Measurements from ENCODE around the gene ZCCHC18.

DNA sequence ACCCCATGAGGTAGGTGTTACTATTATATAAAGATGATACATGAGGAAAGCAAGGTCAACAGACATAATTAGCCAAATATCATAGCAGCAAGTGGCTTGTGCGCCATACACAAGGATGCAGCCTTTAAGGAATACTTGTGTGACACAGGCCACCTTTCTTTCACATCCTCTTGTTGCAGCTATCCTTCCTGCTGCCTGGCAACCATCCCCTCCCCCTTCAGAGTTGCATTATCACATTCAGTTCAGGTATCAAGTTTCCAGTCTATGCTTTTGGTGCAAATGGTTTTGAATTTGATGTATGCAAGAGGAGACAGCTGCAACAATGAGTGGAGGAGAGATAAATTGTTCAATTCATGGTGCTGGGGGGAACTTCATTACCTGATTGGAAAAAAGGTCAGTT is 6.4 kb downstream of the ZCCHC18 start:
- TF ChIP-seq RAD21 (IDR thresholded peaks at IDR 0.05; ENCODE audit: low read length) (no peak), RFX5 (IDR thresholded peaks at IDR 0.05; ENCODE audit: low read depth, low read length) (no peak), NFE2L2 (IDR thresholded peaks at IDR 0.05; ENCODE audit: low read depth, low read length) (no peak), POLR2A (IDR thresholded peaks at IDR 0.05; ENCODE audit: low read depth, low read length) (no peak), FOS (IDR thresholded peaks at IDR 0.05; ENCODE audit: low read depth, low read length) (no peak), BHLHE40 (IDR thresholded peaks at IDR 0.05; ENCODE audit: low read depth, low read length) (no peak), MAZ (IDR thresholded peaks at IDR 0.05; ENCODE audit: borderline replicate concordance, low read depth, low read length) (no peak), MXI1 (IDR thresholded peaks at IDR 0.05; ENCODE audit: borderline replicate concordance, low read depth, low read length) (no peak), CHD1 (IDR thresholded peaks at IDR 0.05; ENCODE audit: low read depth, low read length) (no peak)
- TF ChIP-seq, protein P1, sequence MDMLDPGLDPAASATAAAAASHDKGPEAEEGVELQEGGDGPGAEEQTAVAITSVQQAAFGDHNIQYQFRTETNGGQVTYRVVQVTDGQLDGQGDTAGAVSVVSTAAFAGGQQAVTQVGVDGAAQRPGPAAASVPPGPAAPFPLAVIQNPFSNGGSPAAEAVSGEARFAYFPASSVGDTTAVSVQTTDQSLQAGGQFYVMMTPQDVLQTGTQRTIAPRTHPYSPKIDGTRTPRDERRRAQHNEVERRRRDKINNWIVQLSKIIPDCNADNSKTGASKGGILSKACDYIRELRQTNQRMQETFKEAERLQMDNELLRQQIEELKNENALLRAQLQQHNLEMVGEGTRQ (IDR thresholded peaks at IDR 0.05; ENCODE audit: low read depth, low read length): no peak
- TF ChIP-seq, protein P2, sequence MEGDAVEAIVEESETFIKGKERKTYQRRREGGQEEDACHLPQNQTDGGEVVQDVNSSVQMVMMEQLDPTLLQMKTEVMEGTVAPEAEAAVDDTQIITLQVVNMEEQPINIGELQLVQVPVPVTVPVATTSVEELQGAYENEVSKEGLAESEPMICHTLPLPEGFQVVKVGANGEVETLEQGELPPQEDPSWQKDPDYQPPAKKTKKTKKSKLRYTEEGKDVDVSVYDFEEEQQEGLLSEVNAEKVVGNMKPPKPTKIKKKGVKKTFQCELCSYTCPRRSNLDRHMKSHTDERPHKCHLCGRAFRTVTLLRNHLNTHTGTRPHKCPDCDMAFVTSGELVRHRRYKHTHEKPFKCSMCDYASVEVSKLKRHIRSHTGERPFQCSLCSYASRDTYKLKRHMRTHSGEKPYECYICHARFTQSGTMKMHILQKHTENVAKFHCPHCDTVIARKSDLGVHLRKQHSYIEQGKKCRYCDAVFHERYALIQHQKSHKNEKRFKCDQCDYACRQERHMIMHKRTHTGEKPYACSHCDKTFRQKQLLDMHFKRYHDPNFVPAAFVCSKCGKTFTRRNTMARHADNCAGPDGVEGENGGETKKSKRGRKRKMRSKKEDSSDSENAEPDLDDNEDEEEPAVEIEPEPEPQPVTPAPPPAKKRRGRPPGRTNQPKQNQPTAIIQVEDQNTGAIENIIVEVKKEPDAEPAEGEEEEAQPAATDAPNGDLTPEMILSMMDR (conservative IDR thresholded peaks at IDR 0.05; ENCODE audit: low read depth, low read length): no peak
- TF ChIP-seq, protein P3, sequence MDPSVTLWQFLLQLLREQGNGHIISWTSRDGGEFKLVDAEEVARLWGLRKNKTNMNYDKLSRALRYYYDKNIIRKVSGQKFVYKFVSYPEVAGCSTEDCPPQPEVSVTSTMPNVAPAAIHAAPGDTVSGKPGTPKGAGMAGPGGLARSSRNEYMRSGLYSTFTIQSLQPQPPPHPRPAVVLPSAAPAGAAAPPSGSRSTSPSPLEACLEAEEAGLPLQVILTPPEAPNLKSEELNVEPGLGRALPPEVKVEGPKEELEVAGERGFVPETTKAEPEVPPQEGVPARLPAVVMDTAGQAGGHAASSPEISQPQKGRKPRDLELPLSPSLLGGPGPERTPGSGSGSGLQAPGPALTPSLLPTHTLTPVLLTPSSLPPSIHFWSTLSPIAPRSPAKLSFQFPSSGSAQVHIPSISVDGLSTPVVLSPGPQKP (IDR thresholded peaks at IDR 0.05; ENCODE audit: borderline replicate concordance, low read depth, low read length): no peak
